ENCODE measurements around the gene PCMT1.

- TF ChIP-seq GRHL2 (CRISPR knock-in tag; IDR thresholded peaks at IDR 0.05; ENCODE audit: insufficient replicate concordance, severe bottlenecking) = no peak
- no peak for TF ChIP-seq NR3C1 (CRISPR knock-in tag; conservative IDR thresholded peaks at IDR 0.05; ENCODE audit: low read depth)
- TF ChIP-seq NFYB (CRISPR knock-in tag; conservative IDR thresholded peaks at IDR 0.05; ENCODE audit: low read depth) = no peak
- TF ChIP-seq, protein P1, sequence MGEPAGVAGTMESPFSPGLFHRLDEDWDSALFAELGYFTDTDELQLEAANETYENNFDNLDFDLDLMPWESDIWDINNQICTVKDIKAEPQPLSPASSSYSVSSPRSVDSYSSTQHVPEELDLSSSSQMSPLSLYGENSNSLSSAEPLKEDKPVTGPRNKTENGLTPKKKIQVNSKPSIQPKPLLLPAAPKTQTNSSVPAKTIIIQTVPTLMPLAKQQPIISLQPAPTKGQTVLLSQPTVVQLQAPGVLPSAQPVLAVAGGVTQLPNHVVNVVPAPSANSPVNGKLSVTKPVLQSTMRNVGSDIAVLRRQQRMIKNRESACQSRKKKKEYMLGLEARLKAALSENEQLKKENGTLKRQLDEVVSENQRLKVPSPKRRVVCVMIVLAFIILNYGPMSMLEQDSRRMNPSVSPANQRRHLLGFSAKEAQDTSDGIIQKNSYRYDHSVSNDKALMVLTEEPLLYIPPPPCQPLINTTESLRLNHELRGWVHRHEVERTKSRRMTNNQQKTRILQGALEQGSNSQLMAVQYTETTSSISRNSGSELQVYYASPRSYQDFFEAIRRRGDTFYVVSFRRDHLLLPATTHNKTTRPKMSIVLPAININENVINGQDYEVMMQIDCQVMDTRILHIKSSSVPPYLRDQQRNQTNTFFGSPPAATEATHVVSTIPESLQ (CRISPR knock-in tag; IDR thresholded peaks at IDR 0.05) = no peak
- no peak for TF ChIP-seq ZNF396 (CRISPR knock-in tag; IDR thresholded peaks at IDR 0.05; ENCODE audit: borderline replicate concordance)
- TF ChIP-seq, protein P2, sequence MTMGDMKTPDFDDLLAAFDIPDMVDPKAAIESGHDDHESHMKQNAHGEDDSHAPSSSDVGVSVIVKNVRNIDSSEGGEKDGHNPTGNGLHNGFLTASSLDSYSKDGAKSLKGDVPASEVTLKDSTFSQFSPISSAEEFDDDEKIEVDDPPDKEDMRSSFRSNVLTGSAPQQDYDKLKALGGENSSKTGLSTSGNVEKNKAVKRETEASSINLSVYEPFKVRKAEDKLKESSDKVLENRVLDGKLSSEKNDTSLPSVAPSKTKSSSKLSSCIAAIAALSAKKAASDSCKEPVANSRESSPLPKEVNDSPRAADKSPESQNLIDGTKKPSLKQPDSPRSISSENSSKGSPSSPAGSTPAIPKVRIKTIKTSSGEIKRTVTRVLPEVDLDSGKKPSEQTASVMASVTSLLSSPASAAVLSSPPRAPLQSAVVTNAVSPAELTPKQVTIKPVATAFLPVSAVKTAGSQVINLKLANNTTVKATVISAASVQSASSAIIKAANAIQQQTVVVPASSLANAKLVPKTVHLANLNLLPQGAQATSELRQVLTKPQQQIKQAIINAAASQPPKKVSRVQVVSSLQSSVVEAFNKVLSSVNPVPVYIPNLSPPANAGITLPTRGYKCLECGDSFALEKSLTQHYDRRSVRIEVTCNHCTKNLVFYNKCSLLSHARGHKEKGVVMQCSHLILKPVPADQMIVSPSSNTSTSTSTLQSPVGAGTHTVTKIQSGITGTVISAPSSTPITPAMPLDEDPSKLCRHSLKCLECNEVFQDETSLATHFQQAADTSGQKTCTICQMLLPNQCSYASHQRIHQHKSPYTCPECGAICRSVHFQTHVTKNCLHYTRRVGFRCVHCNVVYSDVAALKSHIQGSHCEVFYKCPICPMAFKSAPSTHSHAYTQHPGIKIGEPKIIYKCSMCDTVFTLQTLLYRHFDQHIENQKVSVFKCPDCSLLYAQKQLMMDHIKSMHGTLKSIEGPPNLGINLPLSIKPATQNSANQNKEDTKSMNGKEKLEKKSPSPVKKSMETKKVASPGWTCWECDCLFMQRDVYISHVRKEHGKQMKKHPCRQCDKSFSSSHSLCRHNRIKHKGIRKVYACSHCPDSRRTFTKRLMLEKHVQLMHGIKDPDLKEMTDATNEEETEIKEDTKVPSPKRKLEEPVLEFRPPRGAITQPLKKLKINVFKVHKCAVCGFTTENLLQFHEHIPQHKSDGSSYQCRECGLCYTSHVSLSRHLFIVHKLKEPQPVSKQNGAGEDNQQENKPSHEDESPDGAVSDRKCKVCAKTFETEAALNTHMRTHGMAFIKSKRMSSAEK (CRISPR knock-in tag; IDR thresholded peaks at IDR 0.05; ENCODE audit: borderline replicate concordance) = no peak
- TF ChIP-seq, protein P3, sequence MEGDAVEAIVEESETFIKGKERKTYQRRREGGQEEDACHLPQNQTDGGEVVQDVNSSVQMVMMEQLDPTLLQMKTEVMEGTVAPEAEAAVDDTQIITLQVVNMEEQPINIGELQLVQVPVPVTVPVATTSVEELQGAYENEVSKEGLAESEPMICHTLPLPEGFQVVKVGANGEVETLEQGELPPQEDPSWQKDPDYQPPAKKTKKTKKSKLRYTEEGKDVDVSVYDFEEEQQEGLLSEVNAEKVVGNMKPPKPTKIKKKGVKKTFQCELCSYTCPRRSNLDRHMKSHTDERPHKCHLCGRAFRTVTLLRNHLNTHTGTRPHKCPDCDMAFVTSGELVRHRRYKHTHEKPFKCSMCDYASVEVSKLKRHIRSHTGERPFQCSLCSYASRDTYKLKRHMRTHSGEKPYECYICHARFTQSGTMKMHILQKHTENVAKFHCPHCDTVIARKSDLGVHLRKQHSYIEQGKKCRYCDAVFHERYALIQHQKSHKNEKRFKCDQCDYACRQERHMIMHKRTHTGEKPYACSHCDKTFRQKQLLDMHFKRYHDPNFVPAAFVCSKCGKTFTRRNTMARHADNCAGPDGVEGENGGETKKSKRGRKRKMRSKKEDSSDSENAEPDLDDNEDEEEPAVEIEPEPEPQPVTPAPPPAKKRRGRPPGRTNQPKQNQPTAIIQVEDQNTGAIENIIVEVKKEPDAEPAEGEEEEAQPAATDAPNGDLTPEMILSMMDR (IDR thresholded peaks at IDR 0.05) = no peak
- no peak for TF ChIP-seq ZNF138 (CRISPR knock-in tag; conservative IDR thresholded peaks at IDR 0.05)
- TF ChIP-seq ZNF219 (CRISPR knock-in tag; IDR thresholded peaks at IDR 0.05; ENCODE audit: borderline replicate concordance) = no peak
- no peak for TF ChIP-seq ZNF423 (CRISPR knock-in tag; IDR thresholded peaks at IDR 0.05)
- TF ChIP-seq KAT7 (CRISPR knock-in tag; IDR thresholded peaks at IDR 0.05; ENCODE audit: borderline replicate concordance) = no peak
Observed at GRCh38 chr6:149842331-149842730, 92.8 kb downstream of the PCMT1 start.

Data from WTC11 (cell line).